Keratinocyte (primary cell): Measurements from ENCODE around the gene UGT1A10.

Experiments
- CTCF ChIP-seq, 3 experiments: IDR thresholded peaks in 1 of 3; conservative IDR thresholded peaks in 1 of 3; optimal IDR thresholded peaks in 1 of 3; 2 replicates in 2 of 3; 3 replicates in 1 of 3; pipeline versions ENCODE3 to v1.5.1; 2011; ENCODE audit warnings: low read length in 3 of 3, mild to moderate bottlenecking in 3 of 3, moderate library complexity in 2 of 3, control low read depth in 1 of 3, inconsistent platforms in 1 of 3; ENCODE audit not compliant: insufficient read depth in 2 of 3; ENCODE audit errors: extremely low read depth in 1 of 3
- EZH2 ChIP-seq: IDR thresholded peaks from one replicate; pipeline ENCODE4 v1.6.1; 2012; ENCODE audit warnings: inconsistent platforms, mild to moderate bottlenecking, low read length, moderate library complexity

- TF ChIP-seq CTCF (optimal IDR thresholded peaks at IDR 0.05 in 1 of 3, IDR thresholded peaks at IDR 0.05 in 1 of 3, conservative IDR thresholded peaks at IDR 0.05 in 1 of 3; ENCODE audit: extremely low read depth in 1 of 3, insufficient read depth in 2 of 3, low read length in 3 of 3) = no peak
- TF ChIP-seq EZH2 = no peak
These were observed 56.4 kb downstream of the UGT1A10 start, which contains the start of gene UGT1A6 for GRCh38 chr2:233692648-233693047.
